Measurements from ENCODE around the gene OXT. TPM values are rescaled to one million over a fixed set of nuclear protein-coding genes. Genes with fewer than 3 reads are reported as not detected.

OXT gene
- total RNA-seq, 4 donors from 2014 or later = 1.8 TPM; not detected in 3

DNA sequence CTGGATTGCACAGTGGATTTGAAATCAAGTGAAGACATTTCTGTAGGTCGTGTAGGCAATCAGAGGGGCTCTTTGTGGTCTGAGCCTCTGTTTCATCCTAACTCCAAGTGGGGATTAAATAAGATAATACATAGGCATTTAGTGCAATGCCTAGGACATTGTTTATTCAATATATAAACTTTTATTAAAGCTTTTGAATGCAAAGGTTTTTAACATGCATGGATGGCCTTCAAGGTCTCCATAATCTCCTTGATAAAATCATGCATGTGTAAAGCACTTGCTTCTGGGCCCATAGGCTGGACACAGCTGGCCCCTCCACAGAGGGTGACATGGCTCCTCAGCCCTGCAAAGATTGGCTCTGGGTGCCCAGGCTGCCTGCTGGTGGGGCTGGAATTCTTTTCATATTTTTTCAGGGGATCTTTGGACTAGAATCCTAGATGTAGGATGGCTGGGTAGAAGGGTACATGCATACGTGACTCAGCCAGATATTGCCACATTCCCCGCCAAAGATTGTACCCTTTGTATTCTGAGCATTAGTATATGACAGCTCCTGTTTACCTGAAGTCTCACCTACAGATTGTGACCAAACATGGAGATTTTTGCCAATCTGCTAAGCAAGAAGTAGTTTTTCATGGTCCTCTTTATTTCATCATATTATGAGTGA lies 32.1 kb downstream of the OXT start:
- no peak for DNase-seq (ENCODE audit: low spot score in 2 of 2)
- peaks cover 0 to 4% of the 10 kb centered on the region in 2 donors for H3K27me3 ChIP-seq
- no peaks in the 10 kb centered on the region for H3K9me3 ChIP-seq
- no peak overlapping the region for H3K27ac ChIP-seq
- 59 to 61% methylated on average over 3 of the region's 3 CpGs for WGBS, 2 donors
- TF ChIP-seq POLR2A (IDR thresholded peaks at IDR 0.05) (no peak), EP300 (IDR thresholded peaks at IDR 0.05) (no peak)
- TF ChIP-seq, protein P1, sequence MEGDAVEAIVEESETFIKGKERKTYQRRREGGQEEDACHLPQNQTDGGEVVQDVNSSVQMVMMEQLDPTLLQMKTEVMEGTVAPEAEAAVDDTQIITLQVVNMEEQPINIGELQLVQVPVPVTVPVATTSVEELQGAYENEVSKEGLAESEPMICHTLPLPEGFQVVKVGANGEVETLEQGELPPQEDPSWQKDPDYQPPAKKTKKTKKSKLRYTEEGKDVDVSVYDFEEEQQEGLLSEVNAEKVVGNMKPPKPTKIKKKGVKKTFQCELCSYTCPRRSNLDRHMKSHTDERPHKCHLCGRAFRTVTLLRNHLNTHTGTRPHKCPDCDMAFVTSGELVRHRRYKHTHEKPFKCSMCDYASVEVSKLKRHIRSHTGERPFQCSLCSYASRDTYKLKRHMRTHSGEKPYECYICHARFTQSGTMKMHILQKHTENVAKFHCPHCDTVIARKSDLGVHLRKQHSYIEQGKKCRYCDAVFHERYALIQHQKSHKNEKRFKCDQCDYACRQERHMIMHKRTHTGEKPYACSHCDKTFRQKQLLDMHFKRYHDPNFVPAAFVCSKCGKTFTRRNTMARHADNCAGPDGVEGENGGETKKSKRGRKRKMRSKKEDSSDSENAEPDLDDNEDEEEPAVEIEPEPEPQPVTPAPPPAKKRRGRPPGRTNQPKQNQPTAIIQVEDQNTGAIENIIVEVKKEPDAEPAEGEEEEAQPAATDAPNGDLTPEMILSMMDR (IDR thresholded peaks at IDR 0.05) = no peak
- H3K36me3 ChIP-seq = peaks cover 0 to 29% (median 0%) of the 10 kb centered on the region in 3 donors
- no peak overlapping the region for H3K4me3 ChIP-seq
- H3K4me1 ChIP-seq = no peaks in the 10 kb centered on the region

DNA sequence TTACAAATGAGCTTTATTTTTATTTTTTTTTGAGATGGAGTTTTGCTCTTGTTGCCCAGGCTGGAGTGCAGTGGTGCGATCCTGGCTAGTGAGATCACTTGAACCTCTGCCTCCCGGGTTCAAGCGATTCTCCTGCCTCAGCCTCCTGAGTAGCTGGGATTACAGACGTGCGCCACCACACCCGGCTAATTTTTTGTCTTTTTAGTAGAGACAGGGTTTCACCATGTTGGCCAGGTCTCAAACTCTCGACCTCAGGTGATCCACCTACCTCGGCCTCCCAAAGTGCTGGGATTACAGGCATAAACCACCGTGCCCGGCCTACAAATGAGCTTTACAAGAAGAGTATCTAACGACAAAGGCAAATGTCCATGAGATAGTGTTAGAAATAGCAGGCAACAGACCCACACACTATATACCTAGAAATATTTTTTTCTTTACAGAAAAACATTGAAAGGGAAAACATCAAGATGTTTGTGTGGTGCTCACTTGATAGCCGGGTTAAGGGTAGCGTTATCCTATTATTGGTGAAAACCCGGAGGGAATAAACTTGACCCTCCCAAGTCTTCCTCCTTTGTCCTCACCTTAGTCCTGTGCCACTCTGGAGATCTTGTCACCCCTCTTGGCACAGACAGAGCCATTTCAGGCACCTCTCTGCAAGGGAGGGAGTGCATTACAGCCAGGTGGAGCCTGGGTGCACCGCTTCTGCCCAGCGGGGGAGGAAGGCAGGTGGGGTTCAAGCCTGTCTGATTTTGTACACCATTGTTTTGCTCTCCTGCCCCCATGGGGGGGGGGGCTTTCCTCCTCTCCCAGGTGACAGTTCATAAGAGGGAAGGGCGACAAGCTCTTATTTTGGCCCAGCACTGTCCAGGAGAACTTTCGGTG lies 34.1 kb downstream of the OXT start:
- Histone ChIP-seq H3K4me1 (no peaks in the 10 kb centered on the region), H3K9me3 (no peaks in the 10 kb centered on the region), H3K36me3 (peaks cover 0 to 49% (median 6%) of the 10 kb centered on the region in 3 donors), H3K4me3 (no peak overlapping the region), H3K27me3 (no peaks in the 10 kb centered on the region), H3K27ac (no peak overlapping the region)
- 91 to 93% methylated on average over 18 of the region's 18 CpGs for WGBS, 2 donors
- no peak for DNase-seq (ENCODE audit: low spot score in 2 of 2)
- no peak for TF ChIP-seq POLR2A (IDR thresholded peaks at IDR 0.05)
- TF ChIP-seq, protein P1 (IDR thresholded peaks at IDR 0.05) = no peak
- no peak for TF ChIP-seq EP300 (IDR thresholded peaks at IDR 0.05)

DNA sequence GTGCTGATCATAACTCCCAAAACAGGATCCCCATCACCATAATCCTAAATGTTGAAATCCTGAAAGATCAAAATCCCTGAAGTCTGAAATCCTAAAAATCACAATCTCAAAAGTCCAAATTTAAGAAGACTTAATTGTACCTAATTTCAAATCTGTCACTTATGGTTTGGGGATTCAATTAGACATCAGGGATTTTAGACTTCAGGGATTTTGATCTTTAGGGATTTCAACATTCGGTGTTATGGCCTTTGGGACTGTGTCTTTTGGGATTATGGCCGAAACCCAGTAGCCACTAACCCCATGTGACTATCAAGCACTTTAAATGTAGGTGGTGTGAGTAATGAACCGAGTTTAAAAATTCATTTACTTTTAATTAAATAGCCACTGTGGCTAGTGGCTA lies 34.8 kb downstream of the OXT start:
- no peaks in the 10 kb centered on the region for H3K9me3 ChIP-seq
- H3K4me3 ChIP-seq = no peak overlapping the region
- no peaks in the 10 kb centered on the region for H3K4me1 ChIP-seq
- H3K27ac ChIP-seq = no peak overlapping the region
- no peak for DNase-seq (ENCODE audit: low spot score in 2 of 2)
- no peaks in the 10 kb centered on the region for H3K27me3 ChIP-seq
- H3K36me3 ChIP-seq = peaks cover 0 to 54% (median 6%) of the 10 kb centered on the region in 3 donors
- WGBS, 2 donors = 89 to 98% methylated on average over 3 of the region's 3 CpGs
- TF ChIP-seq, protein P1 (IDR thresholded peaks at IDR 0.05) = no peak
- TF ChIP-seq POLR2A (IDR thresholded peaks at IDR 0.05) (no peak), EP300 (IDR thresholded peaks at IDR 0.05) (no peak)

DNA sequence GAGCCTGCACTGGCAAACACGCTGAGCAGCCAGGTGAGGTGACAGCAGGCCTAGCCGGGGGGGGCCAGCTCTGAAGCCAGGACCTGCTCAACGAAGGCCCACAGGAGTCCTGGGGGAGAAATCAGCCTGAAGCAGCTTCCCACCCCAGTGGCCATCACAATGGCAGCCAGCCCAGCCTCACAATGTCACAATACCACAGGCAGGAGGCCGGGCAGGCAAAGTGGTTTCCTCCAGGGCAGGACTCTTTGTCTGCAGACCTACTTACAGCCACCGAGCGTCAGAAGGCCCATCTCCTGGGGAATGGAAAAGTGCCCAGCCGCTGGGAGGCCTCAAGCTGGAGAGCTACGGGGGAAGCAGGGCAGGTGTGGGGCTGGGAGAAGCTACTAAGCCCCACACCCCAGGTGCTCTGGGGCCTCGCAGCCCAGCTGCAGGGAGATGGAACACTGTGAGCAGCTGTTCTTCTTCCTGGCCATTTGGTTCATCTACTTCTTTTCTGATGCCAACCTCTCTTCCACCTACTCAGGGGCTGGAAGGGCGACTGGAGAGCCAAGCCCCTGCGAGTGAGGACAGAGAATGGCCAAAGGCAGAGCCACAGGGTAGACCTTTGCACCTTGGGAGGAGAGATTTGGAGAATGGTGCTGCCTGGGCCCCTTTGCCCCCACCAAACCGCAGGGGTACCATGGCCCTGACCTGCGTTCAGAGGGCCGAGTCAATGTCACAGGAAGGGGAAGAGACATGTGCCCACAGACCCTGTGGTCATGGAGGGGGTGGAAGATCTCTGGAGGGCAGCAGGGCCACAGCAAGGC lies 35.4 kb downstream of the OXT start:
- WGBS, 2 donors = 75 to 77% methylated on average over 12 to 13 of the region's 14 CpGs
- Histone ChIP-seq H3K36me3 (peaks cover 0 to 60% (median 6%) of the 10 kb centered on the region in 3 donors), H3K4me1 (no peaks in the 10 kb centered on the region), H3K4me3 (no peak overlapping the region), H3K27ac (no peak overlapping the region), H3K9me3 (no peaks in the 10 kb centered on the region), H3K27me3 (no peaks in the 10 kb centered on the region)
- no peak for DNase-seq (ENCODE audit: low spot score in 2 of 2)
- no peak for TF ChIP-seq POLR2A (IDR thresholded peaks at IDR 0.05)
- TF ChIP-seq EP300 (IDR thresholded peaks at IDR 0.05) = no peak
- TF ChIP-seq, protein P1 (IDR thresholded peaks at IDR 0.05) = no peak
